Nephron (organoid): ENCODE measurements around the gene KDM7A.

Experiments
- H3K27ac Mint-ChIP-seq, 3 experiments: 2 replicates each; pipeline ENCODE4 v1.8.0; 2020; ENCODE audit warnings: mixed read lengths in 3 of 3, mild to moderate bottlenecking in 2 of 3, moderate library complexity in 1 of 3
- H3K27me3 Mint-ChIP-seq: 2 replicates; pipeline ENCODE4 v1.8.0; 2021; ENCODE audit warnings: low read depth, mild to moderate bottlenecking, moderate library complexity, mixed read lengths
- H3K36me3 Mint-ChIP-seq: 2 replicates; pipeline ENCODE4 v1.8.0; 2020; ENCODE audit warnings: low read depth, mixed read lengths
- H3K4me1 Mint-ChIP-seq: 2 replicates; pipeline ENCODE4 v1.8.0; 2020; ENCODE audit warnings: mixed read lengths
- H3K4me3 Mint-ChIP-seq, 3 experiments: 2 replicates each; pipeline ENCODE4 v1.8.0; 2020; ENCODE audit warnings: mild to moderate bottlenecking in 3 of 3, mixed read lengths in 3 of 3, moderate library complexity in 2 of 3
- H3K9me3 Mint-ChIP-seq: 2 replicates; pipeline ENCODE4 v1.8.0; 2020; ENCODE audit warnings: mixed read lengths
- CTCF ChIP-seq, 3 experiments: fragments of 200-600 bp; sonication (generic); IDR thresholded peaks; one replicate each; pipeline ENCODE4 v1.5.0; 2021; ENCODE audit warnings: antibody characterized with exemption in 3 of 3; ENCODE audit not compliant: unreplicated experiment in 3 of 3

The KDM7A gene

GRCh38 chr7:140081774-140082425, 94.9 kb downstream of the KDM7A start:
- no peak for TF ChIP-seq CTCF (IDR thresholded peaks at IDR 0.05; ENCODE audit: unreplicated experiment in 3 of 3)
- no peaks in the 10 kb centered on the region for H3K4me1 Mint-ChIP-seq
- H3K27ac Mint-ChIP-seq, result no peak overlapping the region
- no peak overlapping the region for H3K4me3 Mint-ChIP-seq
- H3K36me3 Mint-ChIP-seq, result no peaks in the 10 kb centered on the region
- no peaks in the 10 kb centered on the region for H3K9me3 Mint-ChIP-seq
- peaks cover 6% of the 10 kb centered on the region for H3K27me3 Mint-ChIP-seq

GRCh38 chr7:140080919-140081318, 95.9 kb downstream of the KDM7A start:
- no peak for TF ChIP-seq CTCF (IDR thresholded peaks at IDR 0.05; ENCODE audit: unreplicated experiment in 3 of 3)
- no peak overlapping the region for H3K27ac Mint-ChIP-seq
- peaks cover 10% of the 10 kb centered on the region for H3K27me3 Mint-ChIP-seq
- H3K4me3 Mint-ChIP-seq, result no peak overlapping the region
- no peaks in the 10 kb centered on the region for H3K4me1 Mint-ChIP-seq
- H3K36me3 Mint-ChIP-seq, result no peaks in the 10 kb centered on the region
- no peaks in the 10 kb centered on the region for H3K9me3 Mint-ChIP-seq

GRCh38 chr7:140079121-140079536, 97.7 kb downstream of the KDM7A start:
- TF ChIP-seq CTCF (IDR thresholded peaks at IDR 0.05; ENCODE audit: unreplicated experiment in 3 of 3), result peak in 1 of 3 experiments; percentile 20
- H3K4me3 Mint-ChIP-seq, result no peak overlapping the region
- no peak overlapping the region for H3K27ac Mint-ChIP-seq

GRCh38 chr7:140078392-140078791, 98.4 kb downstream of the KDM7A start:
- no peaks in the 10 kb centered on the region for H3K36me3 Mint-ChIP-seq
- peaks cover 10% of the 10 kb centered on the region for H3K27me3 Mint-ChIP-seq
- no peak for TF ChIP-seq CTCF (IDR thresholded peaks at IDR 0.05; ENCODE audit: unreplicated experiment in 3 of 3)
- no peak overlapping the region for H3K27ac Mint-ChIP-seq
- H3K4me3 Mint-ChIP-seq, result no peak overlapping the region
- no peaks in the 10 kb centered on the region for H3K4me1 Mint-ChIP-seq
- H3K9me3 Mint-ChIP-seq, result peaks cover 4% of the 10 kb centered on the region

More at GRCh38 chr7:140079121-140079536, 97.7 kb downstream of the KDM7A start:
- peaks cover 10% of the 10 kb centered on the region for H3K27me3 Mint-ChIP-seq
- H3K36me3 Mint-ChIP-seq, result no peaks in the 10 kb centered on the region
- peaks cover 4% of the 10 kb centered on the region for H3K9me3 Mint-ChIP-seq
- H3K4me1 Mint-ChIP-seq, result no peaks in the 10 kb centered on the region

- H3K4me1 Mint-ChIP-seq, result no peaks in the 10 kb centered on the region
- no peak for TF ChIP-seq CTCF (IDR thresholded peaks at IDR 0.05; ENCODE audit: unreplicated experiment in 3 of 3)
- no peaks in the 10 kb centered on the region for H3K36me3 Mint-ChIP-seq
- H3K27ac Mint-ChIP-seq, result no peak overlapping the region
- no peak overlapping the region for H3K4me3 Mint-ChIP-seq
- H3K27me3 Mint-ChIP-seq, result peaks cover 8% of the 10 kb centered on the region
- peaks cover 8% of the 10 kb centered on the region for H3K9me3 Mint-ChIP-seq
Measured at GRCh38 chr7:140074780-140075179, 102.0 kb downstream of the KDM7A start.

- Mint-ChIP-seq H3K27me3 (peaks cover 7% of the 10 kb centered on the region), H3K27ac (no peak overlapping the region), H3K36me3 (no peaks in the 10 kb centered on the region), H3K4me3 (no peak overlapping the region), H3K9me3 (peaks cover 37% of the 10 kb centered on the region), H3K4me1 (no peaks in the 10 kb centered on the region)
- no peak for TF ChIP-seq CTCF (IDR thresholded peaks at IDR 0.05; ENCODE audit: unreplicated experiment in 3 of 3)
Measured at GRCh38 chr7:140070546-140070945, 106.2 kb downstream of the KDM7A start.
